PC-3 (cell line): ENCODE data around the gene TMEM130. TPM values are rescaled to one million over a fixed set of nuclear protein-coding genes. Genes with fewer than 3 reads are reported as not detected.

Experiments used
- ATAC-seq: fragments of 200-7000 bp; cut with Tn5 transposase; 2 replicates; pipeline ENCODE4 v1.9.1; 2020; ENCODE audit warnings: mild to moderate bottlenecking, moderate library complexity
- BruUV-seq: library from RNA; stranded (reverse); fragments of 400-500 nt; replicated peaks from 2 replicates; lab custom pipeline; 2021; lab: Mats Ljungman, UMichigan
- CTCF ChIA-PET: fragments of 300-600 bp; sonication (Branson Sonifier 250); formaldehyde crosslinking; loops from one replicate; lab custom pipeline; 2022; ENCODE audit warnings: antibody characterized with exemption; lab: Charles Lee
- POLR2A ChIA-PET: fragments of 300-600 bp; sonication (Branson Sonifier 250); formaldehyde crosslinking; loops from one replicate; lab custom pipeline; 2022; ENCODE audit warnings: antibody characterized with exemption; ENCODE audit not compliant: unreplicated experiment; lab: Charles Lee
- DNase-seq: peaks from one replicate; pipeline ENCODE4 v3.0.0-alpha.2; 2015
- H2AFZ ChIP-seq: fragments of 300-600 bp; sonication (generic); 2 replicates; pipeline ENCODE4 v1.6.0; 2016; ENCODE audit warnings: antibody characterized with exemption, low read length
- H3F3A ChIP-seq: fragments of 300-600 bp; sonication (generic); one replicate; pipeline ENCODE4 v1.6.0; 2017; ENCODE audit warnings: antibody characterized with exemption, low read length, control low read depth, mild to moderate bottlenecking; ENCODE audit not compliant: unreplicated experiment
- H3K27ac ChIP-seq: fragments of 300-600 bp; sonication (generic); 2 replicates; pipeline ENCODE4 v1.5.1; 2016; ENCODE audit warnings: mild to moderate bottlenecking, low read length
- H3K27me3 ChIP-seq: fragments of 300-600 bp; sonication (generic); 2 replicates; pipeline ENCODE4 v1.6.1; 2016; ENCODE audit warnings: low read length, mixed read lengths
- H3K36me3 ChIP-seq: fragments of 300-600 bp; sonication (generic); 2 replicates; pipeline ENCODE4 v1.6.1; 2016; ENCODE audit warnings: low read depth, mixed run types, low read length, mixed read lengths
- H3K4me1 ChIP-seq: fragments of 300-600 bp; sonication (generic); 2 replicates; pipeline ENCODE4 v1.5.1; 2016; ENCODE audit warnings: low read length; ENCODE audit not compliant: insufficient read depth
- H3K4me2 ChIP-seq: fragments of 300-600 bp; sonication (generic); 2 replicates; pipeline ENCODE4 v1.6.0; 2016; ENCODE audit warnings: low read length
- H3K4me3 ChIP-seq: fragments of 300-600 bp; sonication (generic); 2 replicates; pipeline ENCODE4 v1.5.1; 2016; ENCODE audit warnings: mild to moderate bottlenecking, low read length, mixed read lengths
- H3K79me2 ChIP-seq: fragments of 300-600 bp; sonication (generic); 2 replicates; pipeline ENCODE4 v1.6.1; 2017; ENCODE audit warnings: low read length, mixed read lengths
- H3K9ac ChIP-seq: fragments of 300-600 bp; sonication (generic); 2 replicates; pipeline ENCODE4 v1.6.0; 2016; ENCODE audit warnings: mild to moderate bottlenecking, low read length
- H3K9me2 ChIP-seq: fragments of 300-600 bp; sonication (generic); replicated peaks from 2 replicates; pipeline ENCODE4 v1.6.1; 2016; ENCODE audit warnings: mixed run types, low read length, mixed read lengths
- H3K9me3 ChIP-seq: fragments of 300-600 bp; sonication (generic); 2 replicates; pipeline ENCODE4 v1.6.1; 2016; ENCODE audit warnings: low read length, mixed read lengths
- H4K20me1 ChIP-seq: fragments of 300-600 bp; sonication (generic); 2 replicates; pipeline ENCODE4 v1.6.1; 2016; ENCODE audit warnings: low read length, mixed read lengths
- CTCF ChIP-seq: fragments of 300-600 bp; sonication (generic); conservative IDR thresholded peaks from 2 replicates; pipeline ENCODE4 v1.5.1; 2017; ENCODE audit warnings: antibody characterized with exemption, low read depth, mild to moderate bottlenecking, low read length
- EZH2 ChIP-seq: fragments of 300-600 bp; sonication (generic); IDR thresholded peaks from one replicate; pipeline ENCODE4 v1.6.1; 2017; ENCODE audit warnings: antibody characterized with exemption, mild to moderate bottlenecking, low read length; ENCODE audit not compliant: unreplicated experiment
- EZH2phosphoT487 ChIP-seq: fragments of 300-600 bp; sonication (generic); IDR thresholded peaks from 2 replicates; pipeline ENCODE4 v1.6.1; 2018; ENCODE audit warnings: mild to moderate bottlenecking, antibody characterized with exemption, low read length, borderline replicate concordance
- intact Hi-C: fragments of 100-400 bp; cut with micrococcal nuclease; formaldehyde crosslinking; loops from 2 replicates; pipeline ENCODE4 v1.9.0; 2023
- total RNA-seq: library from RNA; depleted of rRNA; stranded (reverse); fragments of >200 nt; gene quantifications from 2 replicates; pipeline ENCODE4 v1.2.3, GENCODE V29; 2014

Gene TMEM130
- total RNA-seq, 1 experiment from 2014 or later, result not detected

GRCh38 chr7:98841179-98841997, 28.4 kb downstream of the TMEM130 start:
- no peak overlapping the region for H3K4me2 ChIP-seq
- H3K27me3 ChIP-seq, result no peaks in the 10 kb centered on the region
- H3K9me2 ChIP-seq, result no peaks in the 10 kb centered on the region
- ChIA-PET POLR2A (no interaction called here), CTCF (interaction anchor here (0.6 kb wide), 1 partner anchor 103 kb away, joined by 3 read pairs; no protein-coding TSS in a partner anchor)
- no peak overlapping the region for H2AFZ ChIP-seq
- H3K4me3 ChIP-seq, result no peak overlapping the region
- no peaks in the 10 kb centered on the region for H3K79me2 ChIP-seq
- ATAC-seq, result peak; percentile 75
- H3K4me1 ChIP-seq, result no peaks in the 10 kb centered on the region
- H3K36me3 ChIP-seq, result no peaks in the 10 kb centered on the region
- no peaks in the 10 kb centered on the region for H3K9me3 ChIP-seq
- intact Hi-C loops, result loop anchor here (1.0 to 5.0 kb wide), 3 partner anchors 94 to 421 kb away; no protein-coding TSS in a partner anchor
- DNase-seq, result peak; percentile 69
- TF ChIP-seq CTCF, result peak; percentile 90
- no peak for TF ChIP-seq EZH2
- no peak overlapping the region for H3K9ac ChIP-seq
- H3K27ac ChIP-seq, result no peak overlapping the region
- H4K20me1 ChIP-seq, result no peaks in the 10 kb centered on the region
- H3F3A ChIP-seq, result no peaks in the 10 kb centered on the region
- BruUV-seq, result no TSS peak

- TF ChIP-seq EZH2phosphoT487, result no peak
- no peak for TF ChIP-seq CTCF
- TF ChIP-seq EZH2, result no peak
- POLR2A ChIA-PET, result no interaction called here
- H3F3A ChIP-seq, result no peaks in the 10 kb centered on the region
- DNase-seq (peak; percentile 8), ATAC-seq (no peak)
- H3K9me3 ChIP-seq, result no peaks in the 10 kb centered on the region
- no peaks in the 10 kb centered on the region for H3K36me3 ChIP-seq
- H3K4me2 ChIP-seq, result no peak overlapping the region
- no peak overlapping the region for H3K27ac ChIP-seq
- H3K9ac ChIP-seq, result no peak overlapping the region
- H3K4me3 ChIP-seq, result no peak overlapping the region
- no peaks in the 10 kb centered on the region for H3K9me2 ChIP-seq
- no peak overlapping the region for H2AFZ ChIP-seq
- intact Hi-C loops, result loop anchor here (1.0 to 5.0 kb wide), 3 partner anchors 93 to 420 kb away; no protein-coding TSS in a partner anchor
- no peaks in the 10 kb centered on the region for H4K20me1 ChIP-seq
- no peaks in the 10 kb centered on the region for H3K27me3 ChIP-seq
- CTCF ChIA-PET, result interaction anchor here (0.6 kb wide), 1 partner anchor 102 kb away, joined by 3 read pairs; no protein-coding TSS in a partner anchor
- BruUV-seq, result no TSS peak
- no peaks in the 10 kb centered on the region for H3K79me2 ChIP-seq
- H3K4me1 ChIP-seq, result no peaks in the 10 kb centered on the region
These were observed 29.1 kb downstream of the TMEM130 start for GRCh38 chr7:98840722-98841121.

DNA sequence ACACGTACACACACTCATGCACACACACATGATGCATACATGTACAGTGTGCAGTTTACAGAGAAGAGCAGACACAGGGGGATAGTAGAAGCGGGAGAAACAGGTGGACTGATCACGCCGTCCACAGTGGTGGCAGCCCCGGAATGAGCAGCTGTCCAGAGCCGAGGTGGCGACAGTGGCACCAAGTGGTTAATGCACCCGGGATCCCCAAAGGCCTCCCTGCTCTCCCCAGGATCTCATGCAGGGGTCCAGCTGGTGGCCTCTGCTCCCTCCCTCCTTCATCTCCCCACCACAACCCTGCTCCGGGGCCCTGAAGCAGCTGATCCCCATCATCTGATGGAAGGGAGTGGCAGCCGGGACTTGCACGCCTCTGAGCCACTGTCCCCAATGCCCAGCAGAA, 29.7 kb downstream of the TMEM130 start:
- no peak for DNase-seq
- ATAC-seq, result no peak
- CTCF ChIA-PET, result no interaction called here
- Histone ChIP-seq H3K9me2 (no peaks in the 10 kb centered on the region), H3K4me1 (no peaks in the 10 kb centered on the region), H3K27me3 (no peaks in the 10 kb centered on the region), H3K9me3 (no peaks in the 10 kb centered on the region), H3K79me2 (no peaks in the 10 kb centered on the region), H3K36me3 (no peaks in the 10 kb centered on the region), H3K4me2 (no peak overlapping the region), H3F3A (no peaks in the 10 kb centered on the region), H2AFZ (no peak overlapping the region), H3K4me3 (no peak overlapping the region), H3K27ac (no peak overlapping the region), H4K20me1 (no peaks in the 10 kb centered on the region), H3K9ac (no peak overlapping the region)
- POLR2A ChIA-PET, result no interaction called here
- no TSS peak for BruUV-seq
- TF ChIP-seq EZH2phosphoT487 (no peak), EZH2 (no peak), CTCF (no peak)
- intact Hi-C loops, result loop anchor here (2.0 to 5.0 kb wide), 2 partner anchors 93 to 419 kb away; no protein-coding TSS in a partner anchor
